ENCODE results near the gene OR5K2. TPM values are rescaled to one million over a fixed set of nuclear protein-coding genes. Genes with fewer than 3 reads are reported as not detected.

Gene OR5K2
- total RNA-seq, 2 experiments from 2014 or later = not detected

DNA sequence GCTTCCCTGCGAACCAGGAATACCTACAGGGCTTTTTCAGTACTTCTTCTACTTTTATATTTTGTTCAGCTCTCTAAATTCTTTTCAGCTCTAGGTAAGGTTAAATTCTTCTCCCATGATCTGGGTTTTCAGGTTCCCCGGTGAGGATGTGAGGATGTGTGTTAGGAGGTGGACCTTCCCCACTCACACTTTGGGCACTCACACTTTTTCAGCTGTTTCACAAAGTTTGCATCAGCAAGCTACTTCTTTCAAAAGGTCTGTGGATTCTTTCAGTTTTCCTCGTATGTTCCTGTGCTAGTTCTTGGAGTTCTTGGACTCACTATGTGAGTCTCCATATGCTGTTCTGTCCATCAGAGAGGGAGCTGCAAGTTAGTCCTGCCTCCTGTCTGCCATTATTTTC, 13.9 kb upstream of the OR5K2 start:
- no peaks in the 10 kb centered on the region for H3K4me1 ChIP-seq (ENCODE audit: insufficient read depth, low read length)
- Mint-ChIP-seq H3K36me3 (ENCODE audit: low read depth) (peaks cover 28% of the 10 kb centered on the region), H3K27me3 (peaks cover 32% of the 10 kb centered on the region), H3K4me1 (ENCODE audit: low read depth) (no peaks in the 10 kb centered on the region), H3K27ac (no peak overlapping the region), H3K9me3 (peaks cover 16% of the 10 kb centered on the region), H3K4me3 (no peak overlapping the region)
- intact Hi-C loops (cut with DNase I, micrococcal nuclease) = no loop called here
- peaks cover 8 to 14% of the 10 kb centered on the region in 2 experiments for H3K9me3 ChIP-seq (ENCODE audit: control insufficient read depth in 1 of 2, insufficient read depth in 1 of 2, low read length in 2 of 2)
- TF ChIP-seq, protein P1, sequence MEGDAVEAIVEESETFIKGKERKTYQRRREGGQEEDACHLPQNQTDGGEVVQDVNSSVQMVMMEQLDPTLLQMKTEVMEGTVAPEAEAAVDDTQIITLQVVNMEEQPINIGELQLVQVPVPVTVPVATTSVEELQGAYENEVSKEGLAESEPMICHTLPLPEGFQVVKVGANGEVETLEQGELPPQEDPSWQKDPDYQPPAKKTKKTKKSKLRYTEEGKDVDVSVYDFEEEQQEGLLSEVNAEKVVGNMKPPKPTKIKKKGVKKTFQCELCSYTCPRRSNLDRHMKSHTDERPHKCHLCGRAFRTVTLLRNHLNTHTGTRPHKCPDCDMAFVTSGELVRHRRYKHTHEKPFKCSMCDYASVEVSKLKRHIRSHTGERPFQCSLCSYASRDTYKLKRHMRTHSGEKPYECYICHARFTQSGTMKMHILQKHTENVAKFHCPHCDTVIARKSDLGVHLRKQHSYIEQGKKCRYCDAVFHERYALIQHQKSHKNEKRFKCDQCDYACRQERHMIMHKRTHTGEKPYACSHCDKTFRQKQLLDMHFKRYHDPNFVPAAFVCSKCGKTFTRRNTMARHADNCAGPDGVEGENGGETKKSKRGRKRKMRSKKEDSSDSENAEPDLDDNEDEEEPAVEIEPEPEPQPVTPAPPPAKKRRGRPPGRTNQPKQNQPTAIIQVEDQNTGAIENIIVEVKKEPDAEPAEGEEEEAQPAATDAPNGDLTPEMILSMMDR (IDR thresholded peaks at IDR 0.05) = no peak
- no peaks in the 10 kb centered on the region for H3K36me3 ChIP-seq (ENCODE audit: insufficient read depth, low read length)
- no peak for ATAC-seq (ENCODE audit: poor library complexity)
- no peak overlapping the region for H3K4me3 ChIP-seq (ENCODE audit: low read length)
- no peak for DNase-seq
- CTCF ChIA-PET = no interaction called here
- POLR2A ChIA-PET = no interaction called here
- no peaks in the 10 kb centered on the region for H3K27me3 ChIP-seq (ENCODE audit: control insufficient read depth in 1 of 2, insufficient read depth in 2 of 2, low read length in 2 of 2)
- H3K27ac ChIP-seq (ENCODE audit: low read depth in 1 of 2, low read length in 2 of 2) = no peak overlapping the region

DNA sequence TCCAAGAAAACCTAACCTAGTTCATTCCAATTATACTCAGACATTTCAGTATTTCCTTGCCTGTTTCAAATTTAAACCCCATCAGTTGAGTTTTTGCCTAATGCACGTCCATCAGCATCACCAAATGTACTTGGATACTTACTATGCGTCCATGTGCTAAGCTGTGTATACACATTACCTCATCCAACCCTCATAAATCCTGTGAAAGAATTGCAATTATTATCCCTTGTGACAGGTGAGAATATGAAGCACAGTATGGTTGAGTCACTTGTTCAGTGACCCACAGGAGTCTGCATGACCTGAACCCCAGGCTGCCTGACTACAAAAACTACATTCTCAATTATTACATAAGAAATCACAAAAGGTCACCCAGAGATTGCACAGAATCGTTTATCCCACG, 2.5 kb downstream of the OR5K2 start:
- H3K4me1 Mint-ChIP-seq (ENCODE audit: low read depth) = no peaks in the 10 kb centered on the region
- CTCF ChIA-PET = no interaction called here

DNA sequence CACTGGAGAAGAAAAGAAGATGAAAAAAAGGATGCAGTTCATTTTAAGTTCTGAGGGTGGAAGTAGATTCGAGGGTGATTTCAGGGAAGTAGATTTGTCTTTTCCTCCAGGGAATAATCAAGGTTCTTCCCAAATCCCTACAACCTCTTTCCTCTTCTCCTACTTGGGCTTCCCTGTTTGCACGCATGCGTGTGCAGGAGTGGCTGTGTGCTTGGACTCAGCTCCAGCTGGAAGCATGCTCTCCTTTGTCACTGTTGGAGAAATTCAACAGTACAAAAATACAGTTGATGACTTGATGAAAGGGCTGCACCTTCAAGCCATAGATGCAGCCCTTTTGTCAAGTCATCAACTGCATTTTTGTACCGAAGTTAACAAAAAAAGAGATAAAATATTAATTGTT, 3.8 kb downstream of the OR5K2 start:
- Histone ChIP-seq H3K27me3 (ENCODE audit: control insufficient read depth in 1 of 2, insufficient read depth in 2 of 2, low read length in 2 of 2) (no peaks in the 10 kb centered on the region), H3K9me3 (ENCODE audit: control insufficient read depth in 1 of 2, insufficient read depth in 1 of 2, low read length in 2 of 2) (no peaks in the 10 kb centered on the region), H3K36me3 (ENCODE audit: insufficient read depth, low read length) (no peaks in the 10 kb centered on the region), H3K27ac (ENCODE audit: low read depth in 1 of 2, low read length in 2 of 2) (no peak overlapping the region), H3K4me1 (ENCODE audit: insufficient read depth, low read length) (no peaks in the 10 kb centered on the region), H3K4me3 (ENCODE audit: low read length) (no peak overlapping the region)
- H3K9me3 Mint-ChIP-seq = no peaks in the 10 kb centered on the region
- H3K4me1 Mint-ChIP-seq (ENCODE audit: low read depth) = no peaks in the 10 kb centered on the region
- TF ChIP-seq, protein P1 (IDR thresholded peaks at IDR 0.05) = no peak
- DNase-seq = no peak
- H3K27me3 Mint-ChIP-seq = no peaks in the 10 kb centered on the region
- no peak for ATAC-seq (ENCODE audit: poor library complexity)
- ChIA-PET POLR2A (no interaction called here), CTCF (interaction anchor here (0.7 kb wide), 1 partner anchor 8 kb away, joined by 3 read pairs; no protein-coding TSS in a partner anchor)
- intact Hi-C loops (cut with DNase I, micrococcal nuclease) = no loop called here
- H3K27ac Mint-ChIP-seq = no peak overlapping the region
- peaks cover 4% of the 10 kb centered on the region for H3K36me3 Mint-ChIP-seq (ENCODE audit: low read depth)
- H3K4me3 Mint-ChIP-seq = no peak overlapping the region

More for the DNA sequence above, 2.5 kb downstream of the OR5K2 start:
- TF ChIP-seq, protein P1 (IDR thresholded peaks at IDR 0.05) = no peak
- H3K27me3 Mint-ChIP-seq = no peaks in the 10 kb centered on the region
- no peaks in the 10 kb centered on the region for H3K9me3 Mint-ChIP-seq
- no peak overlapping the region for H3K27ac Mint-ChIP-seq
- H3K36me3 Mint-ChIP-seq (ENCODE audit: low read depth) = no peaks in the 10 kb centered on the region
- intact Hi-C loops (cut with DNase I, micrococcal nuclease) = no loop called here
- DNase-seq (no peak), ATAC-seq (ENCODE audit: poor library complexity) (no peak)
- Histone ChIP-seq H3K27ac (ENCODE audit: low read depth in 1 of 2, low read length in 2 of 2) (no peak overlapping the region), H3K4me3 (ENCODE audit: low read length) (no peak overlapping the region), H3K4me1 (ENCODE audit: insufficient read depth, low read length) (no peaks in the 10 kb centered on the region), H3K36me3 (ENCODE audit: insufficient read depth, low read length) (no peaks in the 10 kb centered on the region), H3K27me3 (ENCODE audit: control insufficient read depth in 1 of 2, insufficient read depth in 2 of 2, low read length in 2 of 2) (no peaks in the 10 kb centered on the region), H3K9me3 (ENCODE audit: control insufficient read depth in 1 of 2, insufficient read depth in 1 of 2, low read length in 2 of 2) (no peaks in the 10 kb centered on the region)
- no peak overlapping the region for H3K4me3 Mint-ChIP-seq
- POLR2A ChIA-PET = interaction anchor here (0.6 kb wide), 1 partner anchor 57 kb away, joined by 3 read pairs; no protein-coding TSS in a partner anchor
